K562 (cell line): Measurements from ENCODE around the gene BDH2. TPM values are rescaled to one million over a fixed set of nuclear protein-coding genes. Genes with fewer than 3 reads are reported as not detected.

Source experiments
- ATAC-seq: fragments of 200-7000 bp; cut with Tn5 transposase; 3 replicates; pipeline ENCODE4 v1.9.1; 2020; ENCODE audit warnings: moderate library complexity
- BruUV-seq: library from RNA; stranded (reverse); fragments of 400-500 nt; replicated peaks from 2 replicates; lab custom pipeline; 2021; lab: Mats Ljungman, UMichigan
- CTCF ChIA-PET: fragments of 300-600 bp; formaldehyde crosslinking; extraction: SDS; loops from one replicate; lab custom pipeline; 2021; ENCODE audit warnings: low intra/inter-chr PET ratio; lab: Yijun Ruan, JAX
- POLR2A ChIA-PET: fragments of 300-600, 350-650 bp; sonication (Branson Sonifier 250); formaldehyde crosslinking; extraction: SDS; loops from one replicate; lab custom pipeline; 2021; ENCODE audit warnings: antibody characterized with exemption, inconsistent platforms; lab: Yijun Ruan, JAX
- DNase-seq, 4 experiments: peaks; one replicate each; pipeline versions ENCODE4 v3.0.0 to v3.0.0-alpha.2; 2011 to 2018; ENCODE audit warnings: low spot score in 3 of 4, mixed read lengths in 3 of 4; ENCODE audit errors: extremely low read depth in 1 of 4
- FAIRE-seq: peaks from 2 replicates; lab custom pipeline; 2011; peaks lifted over from hg19 to GRCh38; lab: Jason Lieb, UNC
- H2AFZ ChIP-seq: 2 replicates; pipeline ENCODE4 v1.6.0; 2011; ENCODE audit warnings: low read depth, low read length, control low read depth, inconsistent platforms
- H3K27ac ChIP-seq: fragments of 200-600 bp; 3 replicates; pipeline ENCODE4 v1.8.0; 2011; ENCODE audit warnings: low read depth, mild to moderate bottlenecking, control low read depth, inconsistent platforms, low read length, moderate library complexity, mixed read lengths; ENCODE audit errors: extremely low read depth
- H3K27me3 ChIP-seq, 2 experiments: fragments of 300-600 bp in 1 of 2; 2 replicates in 1 of 2; 3 replicates in 1 of 2; pipeline versions ENCODE4 v1.6.0 to v1.8.0; 2011; ENCODE audit warnings: inconsistent platforms in 2 of 2, low read length in 2 of 2, mild to moderate bottlenecking in 1 of 2, mixed read lengths in 1 of 2, moderate library complexity in 1 of 2; ENCODE audit not compliant: control insufficient read depth in 2 of 2, insufficient read depth in 2 of 2
- H3K36me3 ChIP-seq: fragments of 300-600 bp; 3 replicates; pipeline ENCODE4 v1.8.0; 2011; ENCODE audit warnings: mild to moderate bottlenecking, low read length, inconsistent platforms; ENCODE audit not compliant: control insufficient read depth, insufficient read depth
- H3K4me1 ChIP-seq, 2 experiments: fragments of 200-600 bp in 1 of 2; replicated peaks in 1 of 2; 2 replicates in 1 of 2; 3 replicates in 1 of 2; pipeline versions ENCODE4 v1.5.1 to v1.8.0; 2011; ENCODE audit warnings: inconsistent platforms in 2 of 2, low read length in 2 of 2, mild to moderate bottlenecking in 1 of 2, mixed read lengths in 1 of 2, moderate library complexity in 1 of 2; ENCODE audit not compliant: control insufficient read depth in 2 of 2, insufficient read depth in 2 of 2
- H3K4me2 ChIP-seq: 2 replicates; pipeline ENCODE4 v1.6.1; 2011; ENCODE audit warnings: low read length, control low read depth, inconsistent platforms, mixed read lengths; ENCODE audit not compliant: insufficient read depth
- H3K4me3 ChIP-seq: fragments of 200-600 bp; sonication (generic), shearing (Covaris generic); 2 replicates; pipeline ENCODE4 v1.5.1; 2016; ENCODE audit warnings: control low read depth, inconsistent platforms
- H3K79me2 ChIP-seq: fragments of 200-600 bp; 3 replicates; pipeline ENCODE4 v1.8.0; 2011; ENCODE audit warnings: low read length, inconsistent platforms; ENCODE audit not compliant: control insufficient read depth, insufficient read depth
- H3K9ac ChIP-seq, 2 experiments: 2 replicates each; pipeline versions ENCODE4 v1.6.0 to v1.6.1; 2011; ENCODE audit warnings: low read depth in 2 of 2, low read length in 2 of 2, control low read depth in 1 of 2, inconsistent platforms in 1 of 2, mild to moderate bottlenecking in 1 of 2, mixed read lengths in 1 of 2; ENCODE audit not compliant: insufficient read depth in 1 of 2
- H3K9me1 ChIP-seq: one replicate; pipeline ENCODE4 v1.6.0; 2011; ENCODE audit warnings: inconsistent platforms, mild to moderate bottlenecking, low read length, moderate library complexity; ENCODE audit not compliant: control insufficient read depth, insufficient read depth
- H3K9me3 ChIP-seq: replicated peaks from 2 replicates; pipeline ENCODE4 v1.5.1; 2011; ENCODE audit warnings: low read depth, low read length, inconsistent platforms; ENCODE audit not compliant: control insufficient read depth, insufficient read depth
- H4K20me1 ChIP-seq: replicated peaks from 2 replicates; pipeline ENCODE4 v1.6.1; 2011; ENCODE audit warnings: low read length, inconsistent platforms, mixed read lengths; ENCODE audit not compliant: control insufficient read depth, insufficient read depth
- ARNT ChIP-seq, 2 experiments: fragments of 450-650 bp; IDR thresholded peaks; 2 replicates each; pipeline ENCODE4 v1.6.1; 2016; ENCODE audit warnings: mild to moderate bottlenecking in 1 of 2
- ASH1L ChIP-seq: fragments of 450-650 bp; IDR thresholded peaks from 2 replicates; pipeline ENCODE4 v1.6.1; 2018; ENCODE audit warnings: borderline replicate concordance, mild to moderate bottlenecking, low read depth; ENCODE audit not compliant: partially characterized antibody
- CBX8 ChIP-seq: fragments of 200-600 bp; sonication (generic); IDR thresholded peaks from 2 replicates; pipeline ENCODE4 v1.6.1; 2012; ENCODE audit warnings: borderline replicate concordance, mixed run types, low read depth, mild to moderate bottlenecking, moderate library complexity, mixed read lengths, low read length, control low read depth, inconsistent platforms; ENCODE audit not compliant: poor library complexity, severe bottlenecking; ENCODE audit errors: extremely low read depth
- EP400 ChIP-seq: fragments of 450-650 bp; IDR thresholded peaks from 2 replicates; pipeline ENCODE4 v1.6.1; 2017; ENCODE audit warnings: antibody characterized with exemption, mild to moderate bottlenecking, moderate library complexity
- FOS ChIP-seq: IDR thresholded peaks from 3 replicates; pipeline ENCODE4 v1.6.1; 2011; ENCODE audit not compliant: insufficient read length; ENCODE audit errors: extremely low read depth
- HNRNPLL ChIP-seq: fragments of 200-400 bp; formaldehyde crosslinking; IDR thresholded peaks from 2 replicates; pipeline ENCODE4 v1.6.1; 2017; ENCODE audit warnings: low read length, low read depth, mild to moderate bottlenecking; ENCODE audit not compliant: poor library complexity, severe bottlenecking
- IFI16 ChIP-seq: fragments of 250-450 bp; sonication (Bioruptor Pico); IDR thresholded peaks from 2 replicates; pipeline ENCODE4 v2.1.2; 2022; ENCODE audit warnings: mild to moderate bottlenecking, inconsistent platforms
- PHB ChIP-seq: fragments of 250-450 bp; sonication (Bioruptor Pico); IDR thresholded peaks from 2 replicates; pipeline ENCODE4 v1.5.0; 2021
- RBM17 ChIP-seq: fragments of 200-400 bp; formaldehyde crosslinking; IDR thresholded peaks from 2 replicates; pipeline ENCODE4 v1.6.1; 2017; ENCODE audit warnings: low read depth, mild to moderate bottlenecking, low read length, borderline replicate concordance
- RBM34 ChIP-seq: fragments of 200-400 bp; formaldehyde crosslinking; IDR thresholded peaks from 2 replicates; pipeline ENCODE4 v1.6.1; 2018; ENCODE audit warnings: low read length, borderline replicate concordance; ENCODE audit not compliant: insufficient read depth
- ZFP1 ChIP-seq: fragments of 450-650 bp; formaldehyde crosslinking; IDR thresholded peaks from 2 replicates; pipeline ENCODE4 v1.4.0; 2020; ENCODE audit warnings: mild to moderate bottlenecking, mixed read lengths
- ZNF124 ChIP-seq: sonication (generic); formaldehyde crosslinking; IDR thresholded peaks from 2 replicates; pipeline ENCODE4 v1.8.1; 2022; ENCODE audit warnings: missing genetic modification reagents
- ZNF764 ChIP-seq: fragments of 250-450 bp; sonication (Bioruptor Pico); IDR thresholded peaks from 2 replicates; pipeline ENCODE4 v1.4.0; 2020; ENCODE audit warnings: low read depth, mild to moderate bottlenecking, moderate library complexity
- WGBS: fragments of 100-300 bp; shearing (Covaris generic); methylation state at CpG from one replicate; pipeline ENCODE4 v1.1.6; 2016; ENCODE audit warnings: low coverage, mixed read lengths; ENCODE audit not compliant: insufficient coverage; ENCODE audit errors: missing lambda C conversion rate; 5-methylcytosine and 5-hydroxymethylcytosine counted together
- in situ Hi-C: fragments of 300-500 bp; cut with MboI; formaldehyde crosslinking; loops from 4 replicates; pipeline ENCODE4 v1.15.0; 2018; ENCODE audit warnings: inconsistent platforms, mixed read lengths
- intact Hi-C: fragments of 100-400 bp; cut with micrococcal nuclease; formaldehyde crosslinking; loops from 2 replicates; pipeline ENCODE4 v1.14.2; 2022
- polyA plus RNA-seq, 8 experiments: library from polyadenylated mRNA; depleted of rRNA in 4 of 8; stranded (reverse) in 5 of 8; unstranded in 3 of 8; fragments of >200 nt; fragmentation: Nextera tagmentation in 2 of 8; fragmentation: Illumina TruSeq in 1 of 8; extraction: Ambion mirVana in 2 of 8; extraction: Trizol in 1 of 8; gene quantifications; 2 replicates each; pipeline versions ENCODE4 v1.2.1 to v1.2.3, GENCODE V29; 2011 to 2014; ENCODE audit warnings: inconsistent platforms in 1 of 8, missing spikeins in 1 of 8
- total RNA-seq, 7 experiments: library from RNA; depleted of rRNA in 6 of 7; stranded (reverse); fragments of >200 nt in 6 of 7; fragmentation: Illumina TruSeq in 2 of 7; extraction: Trizol in 2 of 7; gene quantifications; 2 replicates each; pipeline versions ENCODE4 v1.2.1 to v1.2.3, GENCODE V29; 2011 to 2021; ENCODE audit warnings: low replicate concordance in 1 of 7
- TF ChIP-seq, protein P1 (sequence below): sonication (generic); formaldehyde crosslinking; IDR thresholded peaks from 2 replicates; pipeline ENCODE4 v1.4.0; 2020; ENCODE audit warnings: mild to moderate bottlenecking, missing genetic modification reagents
- TF ChIP-seq, protein P2 (sequence below), 2 experiments: fragments of 450-650 bp; conservative IDR thresholded peaks; 2 replicates each; pipeline ENCODE4 v1.6.1; 2017; ENCODE audit warnings: mild to moderate bottlenecking in 2 of 2, moderate library complexity in 2 of 2
- TF ChIP-seq, protein P3 (sequence below): sonication (generic); formaldehyde crosslinking; IDR thresholded peaks from 2 replicates; pipeline ENCODE4 v1.8.1; 2023; ENCODE audit warnings: mild to moderate bottlenecking, missing genetic modification reagents, moderate library complexity
- TF ChIP-seq, protein P4 (sequence below): fragments of 200-800 bp; sonication (Bioruptor generic); IDR thresholded peaks from 2 replicates; pipeline ENCODE4 v1.6.1; 2017; ENCODE audit warnings: missing genetic modification characterization, missing compliant biosample characterization

The BDH2 gene
- total and polyA plus RNA-seq, 9 of the 15 experiments (the other 6 are each of a cell fraction or from before 2014, with no cell fraction given) = 4.9 to 17.9 (median 9.1) TPM

DNA sequence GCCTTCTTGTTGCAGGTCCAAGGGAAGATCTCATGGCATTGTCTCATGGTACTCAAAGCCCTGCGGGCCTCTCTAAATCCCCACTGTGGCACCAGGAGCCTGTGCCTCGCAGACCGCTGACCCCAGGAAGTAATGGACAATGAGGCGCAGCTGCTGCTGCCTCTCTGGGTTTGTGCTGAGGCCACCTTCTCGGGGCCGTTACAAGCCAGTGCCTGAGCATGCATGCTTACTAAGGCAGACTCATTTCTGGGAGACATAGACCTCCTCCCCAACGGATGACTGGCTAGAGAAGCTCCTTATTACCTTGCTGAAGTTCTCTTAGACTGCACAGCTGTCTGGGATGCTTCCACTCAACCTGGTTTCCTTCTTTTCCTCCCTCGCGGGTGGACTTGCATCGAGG, 1.3 kb downstream of the BDH2 start:
- no peak overlapping the region for H3K9ac ChIP-seq
- H3K27ac ChIP-seq = no peak overlapping the region
- intact Hi-C loops = loop anchor here (2.0 to 10.0 kb wide), 4 partner anchors 271 to 844 kb away; partner anchors contain the start of gene UBE2D3
- POLR2A ChIA-PET = interaction anchor here (0.6 kb wide), 1 partner anchor 1571 kb away, joined by 4 read pairs; no protein-coding TSS in a partner anchor
- no peaks in the 10 kb centered on the region for H3K36me3 ChIP-seq
- ATAC-seq (no peak), DNase-seq (no peak), FAIRE-seq (no peak)
- H3K9me1 ChIP-seq = no peaks in the 10 kb centered on the region
- in situ Hi-C loops = no loop called here
- no peaks in the 10 kb centered on the region for H3K27me3 ChIP-seq
- H3K4me2 ChIP-seq = no peak overlapping the region
- no peaks in the 10 kb centered on the region for H3K4me1 ChIP-seq
- H3K4me3 ChIP-seq = no peak overlapping the region
- no peak overlapping the region for H2AFZ ChIP-seq
- H3K79me2 ChIP-seq = no peaks in the 10 kb centered on the region
- CTCF ChIA-PET = interaction anchor here (1.8 kb wide), 1 partner anchor 478 kb away, joined by 8 read pairs; no protein-coding TSS in a partner anchor
- no peaks in the 10 kb centered on the region for H4K20me1 ChIP-seq
- no TSS peak for BruUV-seq
- WGBS = 66% methylated on average over 10 of the region's 10 CpGs
- no peaks in the 10 kb centered on the region for H3K9me3 ChIP-seq
- TF ChIP-seq ZNF764 (CRISPR knock-in tag) (no peak), EP400 (no peak), ZFP1 (CRISPR knock-in tag) (no peak), HNRNPLL (no peak), FOS (no peak), PHB (CRISPR knock-in tag) (no peak), ARNT (IDR thresholded peaks at IDR 0.05) (no peak), RBM34 (no peak), ASH1L (no peak), ZNF124 (no peak), CBX8 (no peak), RBM17 (no peak), IFI16 (no peak)
- TF ChIP-seq, protein P1, sequence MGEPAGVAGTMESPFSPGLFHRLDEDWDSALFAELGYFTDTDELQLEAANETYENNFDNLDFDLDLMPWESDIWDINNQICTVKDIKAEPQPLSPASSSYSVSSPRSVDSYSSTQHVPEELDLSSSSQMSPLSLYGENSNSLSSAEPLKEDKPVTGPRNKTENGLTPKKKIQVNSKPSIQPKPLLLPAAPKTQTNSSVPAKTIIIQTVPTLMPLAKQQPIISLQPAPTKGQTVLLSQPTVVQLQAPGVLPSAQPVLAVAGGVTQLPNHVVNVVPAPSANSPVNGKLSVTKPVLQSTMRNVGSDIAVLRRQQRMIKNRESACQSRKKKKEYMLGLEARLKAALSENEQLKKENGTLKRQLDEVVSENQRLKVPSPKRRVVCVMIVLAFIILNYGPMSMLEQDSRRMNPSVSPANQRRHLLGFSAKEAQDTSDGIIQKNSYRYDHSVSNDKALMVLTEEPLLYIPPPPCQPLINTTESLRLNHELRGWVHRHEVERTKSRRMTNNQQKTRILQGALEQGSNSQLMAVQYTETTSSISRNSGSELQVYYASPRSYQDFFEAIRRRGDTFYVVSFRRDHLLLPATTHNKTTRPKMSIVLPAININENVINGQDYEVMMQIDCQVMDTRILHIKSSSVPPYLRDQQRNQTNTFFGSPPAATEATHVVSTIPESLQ (CRISPR knock-in tag) = no peak
- TF ChIP-seq, protein P2, sequence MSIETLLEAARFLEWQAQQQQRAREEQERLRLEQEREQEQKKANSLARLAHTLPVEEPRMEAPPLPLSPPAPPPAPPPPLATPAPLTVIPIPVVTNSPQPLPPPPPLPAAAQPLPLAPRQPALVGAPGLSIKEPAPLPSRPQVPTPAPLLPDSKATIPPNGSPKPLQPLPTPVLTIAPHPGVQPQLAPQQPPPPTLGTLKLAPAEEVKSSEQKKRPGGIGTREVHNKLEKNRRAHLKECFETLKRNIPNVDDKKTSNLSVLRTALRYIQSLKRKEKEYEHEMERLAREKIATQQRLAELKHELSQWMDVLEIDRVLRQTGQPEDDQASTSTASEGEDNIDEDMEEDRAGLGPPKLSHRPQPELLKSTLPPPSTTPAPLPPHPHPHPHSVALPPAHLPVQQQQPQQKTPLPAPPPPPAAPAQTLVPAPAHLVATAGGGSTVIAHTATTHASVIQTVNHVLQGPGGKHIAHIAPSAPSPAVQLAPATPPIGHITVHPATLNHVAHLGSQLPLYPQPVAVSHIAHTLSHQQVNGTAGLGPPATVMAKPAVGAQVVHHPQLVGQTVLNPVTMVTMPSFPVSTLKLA (conservative IDR thresholded peaks at IDR 0.05) = no peak
- TF ChIP-seq, protein P3, sequence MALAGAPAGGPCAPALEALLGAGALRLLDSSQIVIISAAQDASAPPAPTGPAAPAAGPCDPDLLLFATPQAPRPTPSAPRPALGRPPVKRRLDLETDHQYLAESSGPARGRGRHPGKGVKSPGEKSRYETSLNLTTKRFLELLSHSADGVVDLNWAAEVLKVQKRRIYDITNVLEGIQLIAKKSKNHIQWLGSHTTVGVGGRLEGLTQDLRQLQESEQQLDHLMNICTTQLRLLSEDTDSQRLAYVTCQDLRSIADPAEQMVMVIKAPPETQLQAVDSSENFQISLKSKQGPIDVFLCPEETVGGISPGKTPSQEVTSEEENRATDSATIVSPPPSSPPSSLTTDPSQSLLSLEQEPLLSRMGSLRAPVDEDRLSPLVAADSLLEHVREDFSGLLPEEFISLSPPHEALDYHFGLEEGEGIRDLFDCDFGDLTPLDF (CRISPR knock-in tag) = no peak
- TF ChIP-seq, protein P4, sequence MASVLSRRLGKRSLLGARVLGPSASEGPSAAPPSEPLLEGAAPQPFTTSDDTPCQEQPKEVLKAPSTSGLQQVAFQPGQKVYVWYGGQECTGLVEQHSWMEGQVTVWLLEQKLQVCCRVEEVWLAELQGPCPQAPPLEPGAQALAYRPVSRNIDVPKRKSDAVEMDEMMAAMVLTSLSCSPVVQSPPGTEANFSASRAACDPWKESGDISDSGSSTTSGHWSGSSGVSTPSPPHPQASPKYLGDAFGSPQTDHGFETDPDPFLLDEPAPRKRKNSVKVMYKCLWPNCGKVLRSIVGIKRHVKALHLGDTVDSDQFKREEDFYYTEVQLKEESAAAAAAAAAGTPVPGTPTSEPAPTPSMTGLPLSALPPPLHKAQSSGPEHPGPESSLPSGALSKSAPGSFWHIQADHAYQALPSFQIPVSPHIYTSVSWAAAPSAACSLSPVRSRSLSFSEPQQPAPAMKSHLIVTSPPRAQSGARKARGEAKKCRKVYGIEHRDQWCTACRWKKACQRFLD (CRISPR knock-in tag) = no peak
